ENCODE data around the gene NME3.

Gene NME3

DNA sequence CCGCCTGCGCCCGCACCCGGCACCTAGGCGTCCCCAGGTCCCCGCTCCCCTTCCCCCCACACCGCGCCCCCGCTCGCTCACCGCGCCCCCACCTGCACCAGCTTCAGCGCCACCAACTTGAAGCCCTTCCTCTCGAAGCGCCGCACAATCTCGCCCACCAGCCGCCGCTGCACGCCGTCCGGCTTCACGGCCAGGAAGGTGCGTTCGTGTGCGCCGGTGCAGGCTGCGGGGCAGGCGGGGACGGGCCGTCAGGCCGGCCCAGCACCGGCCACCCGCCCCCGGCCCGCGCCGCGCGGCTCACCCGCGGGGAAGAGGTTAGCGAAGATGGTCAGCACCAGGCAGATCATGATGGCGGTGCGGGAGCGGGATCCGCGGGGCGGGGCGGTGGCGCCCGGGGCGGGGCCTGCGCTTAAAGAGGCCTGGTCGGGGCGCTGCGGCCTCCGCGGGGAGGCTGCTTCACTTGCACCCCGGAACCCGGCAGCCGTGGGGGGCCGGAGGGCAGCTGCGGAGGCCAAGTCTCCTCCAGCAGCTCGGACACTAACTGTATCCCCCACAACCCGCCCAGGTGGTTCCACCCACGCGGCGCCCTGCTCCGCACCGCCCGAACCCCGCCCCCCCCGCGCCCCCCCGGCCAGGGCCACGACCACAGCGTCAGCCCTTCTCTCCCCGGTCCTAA is at the start of gene NME3:
Gene NME3, minus strand, starts transcription at position 356 of the 676 bp plus-strand sequence. Its CDS starts 9 bp downstream, at position 347.
- peak; percentile 80 for DNase-seq

DNA sequence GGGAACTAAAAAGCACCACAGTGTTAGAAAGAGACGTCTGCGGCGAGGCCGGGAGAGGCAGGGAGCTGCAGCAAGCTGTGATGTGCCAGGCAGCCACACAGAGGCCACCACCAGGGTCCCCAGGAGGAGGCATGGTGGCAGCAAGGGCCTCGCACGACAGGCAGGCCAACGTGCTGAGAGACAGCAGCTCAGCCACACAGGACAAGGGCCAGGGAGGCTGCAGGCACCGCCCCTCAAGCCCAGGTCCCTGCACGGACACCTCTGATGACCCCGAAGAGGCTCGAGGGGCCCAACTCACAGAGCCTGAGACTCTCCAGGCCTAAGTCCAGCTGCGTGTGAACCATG is 49.6 kb upstream of the NME3 start:
- DNase-seq = no peak

DNA sequence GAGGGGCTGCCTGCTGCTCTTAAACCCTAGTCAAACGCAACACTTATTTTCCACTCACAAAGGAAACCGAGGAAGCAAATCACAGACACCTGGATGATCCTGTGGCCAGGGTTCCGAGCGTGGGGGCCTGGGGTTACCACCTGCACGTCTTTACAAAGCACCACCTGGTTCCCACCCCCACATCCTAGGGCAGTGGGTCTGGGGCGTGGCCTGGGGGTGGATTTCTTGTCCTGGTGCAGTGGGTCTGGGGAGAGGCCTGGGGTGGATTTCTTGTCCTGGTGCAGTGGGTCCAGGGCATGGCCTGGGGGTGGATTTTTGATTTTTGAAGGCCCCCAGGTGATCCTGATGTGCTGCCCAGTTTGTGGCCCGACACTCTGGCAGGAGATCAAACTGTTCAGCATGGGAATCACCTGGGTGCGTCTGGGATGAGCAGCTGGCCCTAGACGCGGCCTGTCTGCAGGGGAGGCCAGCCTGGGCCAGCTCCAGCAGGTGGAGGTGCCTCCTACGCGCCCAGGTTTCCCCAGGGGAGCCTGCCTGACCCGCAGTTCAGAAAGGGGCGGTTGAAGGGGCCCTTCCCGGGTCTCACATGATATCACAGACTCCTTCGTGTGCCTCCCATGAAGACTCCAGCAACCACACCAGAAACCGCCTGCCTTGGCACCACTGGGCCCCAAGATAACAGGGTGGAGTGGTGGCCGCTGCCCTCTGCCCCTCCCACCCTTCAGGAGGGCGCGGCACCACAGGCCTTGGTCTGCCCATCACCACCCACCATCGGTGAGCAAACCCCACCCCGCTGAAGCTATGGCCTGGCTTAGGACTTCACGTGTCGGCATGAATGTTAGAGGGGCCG is 49.0 kb upstream of the NME3 start:
- DNase-seq = peak; percentile 98

DNA sequence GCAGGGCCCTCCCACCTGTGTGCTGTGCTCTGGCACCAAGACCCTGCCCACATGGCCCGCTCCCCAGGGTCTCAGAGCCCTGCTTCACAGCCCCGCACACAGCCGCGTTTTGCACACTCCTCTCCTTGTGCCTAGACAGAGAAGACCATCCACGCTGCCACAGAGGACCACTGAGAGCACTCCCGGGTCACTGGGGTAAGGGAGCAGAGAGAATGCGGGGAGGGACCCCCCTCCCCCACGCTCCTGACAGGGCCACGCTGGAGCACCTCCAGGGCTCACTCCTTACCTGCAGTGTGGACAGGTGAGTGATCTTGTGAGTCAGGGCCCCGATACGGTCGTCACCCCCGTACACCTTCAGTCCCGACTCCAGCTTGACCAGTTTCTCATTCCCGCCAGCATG is 48.3 kb upstream of the NME3 start:
- DNase-seq = no peak

DNA sequence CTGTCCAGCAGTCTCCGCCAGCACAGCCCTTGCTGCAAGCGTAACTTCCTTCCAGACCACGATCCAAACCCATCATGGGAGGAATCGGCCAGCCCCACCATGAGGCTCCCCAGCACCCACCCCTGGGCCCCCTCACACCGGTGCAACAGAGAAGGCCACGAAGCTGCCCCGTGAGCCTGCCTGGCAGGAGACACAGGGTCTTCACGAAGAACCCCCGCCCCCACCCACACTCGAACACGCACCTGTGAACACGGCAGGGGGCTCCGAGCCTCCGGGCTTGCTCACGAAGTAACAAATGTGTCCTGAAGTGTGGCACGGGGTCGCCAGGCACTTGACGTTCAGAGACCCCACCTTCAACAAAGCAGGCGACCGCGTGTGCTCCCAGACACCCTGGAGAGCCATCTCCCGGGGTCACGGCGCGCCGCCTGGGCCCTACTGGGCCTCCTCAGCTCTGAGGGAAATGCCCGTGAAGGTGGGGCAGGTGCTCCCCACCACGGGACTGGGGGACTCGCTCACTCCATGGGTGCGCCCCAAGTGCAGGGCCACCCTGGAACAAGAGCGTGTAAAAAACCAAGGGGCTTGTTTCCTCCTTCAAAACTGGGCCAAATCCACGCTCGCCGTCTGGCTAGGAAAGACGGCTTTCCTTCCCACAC is 47.7 kb upstream of the NME3 start:
- DNase-seq = no peak

DNA sequence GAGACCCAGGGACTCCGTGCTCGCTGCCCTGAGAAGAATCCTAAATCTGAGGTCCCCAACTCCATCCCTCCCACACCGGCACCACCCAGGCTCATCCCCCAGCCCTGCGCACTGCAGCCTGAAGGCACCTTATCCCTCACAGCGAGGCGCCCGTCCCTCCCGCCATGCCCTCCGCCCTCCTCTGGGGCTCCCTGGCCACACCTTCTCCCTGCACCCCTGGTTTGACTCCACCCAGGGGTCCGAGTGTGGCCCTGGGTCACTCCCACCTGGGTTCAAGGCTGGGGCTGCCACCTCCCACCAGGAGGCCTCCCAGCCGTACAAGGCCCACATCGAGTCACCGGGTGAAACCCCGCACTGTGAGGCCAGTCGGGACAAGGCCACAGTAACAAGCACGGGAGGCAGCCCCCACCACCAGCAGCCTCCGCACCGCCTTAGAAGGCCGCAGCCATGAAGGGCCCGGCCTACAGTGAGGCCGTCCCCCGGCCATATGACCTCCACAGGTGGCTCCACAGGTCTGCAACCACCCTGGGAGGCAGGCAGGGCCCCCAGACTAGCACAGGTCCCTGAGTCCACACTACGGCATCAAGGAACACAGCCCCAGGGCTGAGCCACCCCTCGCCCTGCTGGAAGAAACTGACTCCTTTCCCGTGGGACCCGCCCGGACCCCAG is 47.0 kb upstream of the NME3 start:
- DNase-seq = no peak

DNA sequence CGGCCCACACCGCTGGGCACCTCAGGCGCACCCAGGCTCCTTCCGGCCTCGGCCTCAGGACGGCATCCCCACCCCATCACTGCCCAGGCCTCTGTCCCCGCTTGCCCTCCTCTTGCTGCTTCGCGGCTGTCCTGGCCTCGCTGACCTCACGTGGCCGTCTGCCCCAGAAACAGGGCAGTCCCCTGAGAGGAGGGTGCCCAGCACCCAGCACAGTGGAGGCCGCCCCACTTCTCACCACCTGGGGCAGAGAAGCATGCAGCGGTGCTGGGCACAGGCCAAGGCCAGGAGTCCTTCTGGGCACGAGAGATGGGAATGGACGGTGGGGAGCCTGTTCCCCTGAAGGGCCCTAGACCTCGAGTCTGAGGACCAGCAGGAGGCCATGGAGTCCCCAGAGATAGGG is 46.4 kb upstream of the NME3 start:
- DNase-seq = no peak

DNA sequence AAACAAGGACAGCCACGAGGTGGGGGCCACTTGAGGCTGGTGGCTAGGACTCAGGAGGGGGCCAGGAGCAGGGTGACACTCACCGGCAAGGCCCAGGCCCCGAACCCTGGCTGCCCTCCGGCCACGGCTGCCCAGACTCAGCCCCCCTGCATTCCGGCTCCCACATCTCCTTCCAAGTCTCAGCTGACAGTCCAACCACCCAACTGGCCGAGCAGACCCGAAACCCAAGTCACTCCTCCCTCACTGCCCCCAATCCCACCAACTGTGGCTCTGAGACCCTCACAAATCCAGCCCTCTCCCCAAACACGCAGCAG is 45.9 kb upstream of the NME3 start:
- no peak for DNase-seq

DNA sequence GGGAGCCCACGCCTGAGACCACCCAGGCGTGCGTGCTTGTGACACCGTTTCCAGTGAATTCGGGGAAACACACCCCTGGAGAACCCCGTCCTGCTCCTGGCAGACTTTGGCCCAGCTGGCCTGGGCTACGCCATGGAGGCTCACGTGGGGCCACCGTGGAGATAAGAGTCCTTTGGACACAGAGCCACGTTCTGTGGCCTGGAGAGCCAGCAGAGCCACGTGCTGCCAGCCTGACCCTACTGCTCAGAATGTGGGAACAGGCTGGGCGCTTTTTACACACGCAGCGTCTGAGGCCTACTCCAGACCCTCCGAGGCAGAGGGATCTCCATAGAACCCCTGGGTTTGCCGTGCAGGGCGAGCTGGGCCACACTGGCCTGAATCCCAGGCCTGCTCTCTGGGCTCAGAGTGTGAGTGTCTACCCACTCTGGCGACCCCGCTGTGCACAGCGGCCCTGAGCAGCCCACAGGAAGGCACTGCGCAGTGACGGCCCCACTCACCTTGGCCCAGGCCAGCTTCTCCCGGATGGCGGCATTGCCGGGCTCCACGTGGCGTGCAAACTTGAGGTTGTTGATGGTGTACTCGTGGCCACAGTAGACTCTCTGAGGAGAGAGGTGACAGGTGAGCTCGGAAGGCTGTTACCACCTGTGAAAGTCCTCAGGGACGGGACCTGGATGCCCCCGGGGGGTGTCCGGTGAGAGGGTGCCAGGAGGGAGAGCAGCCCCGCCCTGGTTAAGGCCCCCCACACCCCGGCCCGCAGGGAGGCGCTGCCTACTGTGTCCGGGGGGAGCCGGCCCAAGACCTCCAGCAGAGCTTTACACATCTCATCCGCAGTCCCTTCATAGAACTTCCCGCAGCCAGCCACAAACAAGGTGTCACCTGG is 45.3 kb upstream of the NME3 start:
- DNase-seq = no peak

DNA sequence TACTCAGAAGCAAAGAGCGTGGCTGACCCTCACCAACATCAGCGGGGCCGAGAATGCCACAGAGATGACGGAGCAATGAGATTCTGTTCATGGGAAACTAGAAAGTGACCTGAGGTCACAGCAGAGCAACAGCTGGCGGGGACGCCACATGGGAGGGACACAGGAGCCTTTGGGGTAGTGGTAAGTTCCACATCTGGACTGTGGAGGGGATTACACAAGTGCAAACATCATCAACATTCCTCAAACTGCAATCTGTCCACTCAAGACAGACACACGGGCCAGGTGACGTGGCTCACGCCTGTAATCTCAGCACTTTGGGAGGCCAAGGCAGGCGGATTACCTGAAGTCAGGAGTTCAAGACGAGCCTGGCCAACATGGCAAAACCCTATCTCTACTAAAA is 44.1 kb upstream of the NME3 start:
- no peak for DNase-seq

DNA sequence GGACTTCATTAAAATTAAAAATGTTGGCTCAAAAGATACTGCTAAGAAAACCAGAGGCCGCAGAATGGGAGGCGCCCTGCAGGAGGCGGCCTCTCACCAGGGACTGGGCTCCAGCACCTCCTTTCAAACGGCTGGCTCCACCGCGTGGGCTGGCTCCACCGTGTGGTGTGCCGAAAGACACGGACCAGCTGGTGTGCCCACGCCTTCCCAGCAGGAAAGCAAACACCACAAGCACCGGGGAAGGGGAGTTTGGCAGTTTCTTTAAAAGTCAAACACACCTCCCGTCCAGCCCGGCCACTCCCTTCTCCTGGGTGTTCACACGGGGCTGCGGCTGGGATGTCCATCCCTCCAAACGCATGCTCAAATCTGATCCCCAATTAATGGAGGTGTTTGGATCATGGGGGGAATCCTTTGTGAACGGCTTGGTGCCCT is 41.4 kb upstream of the NME3 start:
- DNase-seq = peak; percentile 93

DNA sequence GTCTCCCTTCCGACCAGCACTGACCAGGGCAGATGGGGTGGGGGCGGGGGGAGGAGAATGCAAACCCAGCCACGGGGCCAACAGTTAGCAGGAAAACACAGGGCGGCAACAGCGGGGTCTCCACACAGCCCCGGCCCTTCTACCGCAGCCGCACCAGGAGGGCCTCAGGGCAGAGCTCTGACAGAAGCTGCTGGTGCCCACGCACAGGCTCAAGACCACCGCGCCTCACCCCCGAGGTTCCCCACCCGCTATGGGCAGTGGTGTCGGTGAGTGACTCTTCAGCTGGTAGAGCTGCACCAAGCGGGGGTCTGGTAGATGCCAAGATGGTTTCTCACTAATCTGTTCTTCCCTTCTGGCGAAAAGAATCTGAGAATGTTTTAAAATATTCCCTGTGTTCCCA is 39.2 kb upstream of the NME3 start:
- DNase-seq = no peak

DNA sequence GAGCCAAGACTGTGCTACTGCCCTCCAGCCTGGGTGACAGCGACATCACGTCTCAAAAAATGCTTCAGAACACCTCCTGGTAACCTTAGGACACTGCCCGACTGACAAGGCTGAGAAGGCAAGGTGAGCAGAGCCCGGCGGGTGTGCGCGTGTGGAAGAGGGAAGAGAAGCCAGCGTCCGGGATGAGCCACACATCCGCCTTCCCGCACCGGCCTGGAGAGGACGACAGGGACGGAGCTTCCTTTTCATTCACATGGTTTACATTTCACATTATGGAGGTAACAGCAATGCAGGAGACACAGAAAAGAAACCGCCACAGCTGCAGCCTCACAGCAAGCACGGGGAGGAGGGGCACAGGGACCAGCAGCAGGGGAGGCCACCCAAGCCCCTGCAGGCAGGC is 38.8 kb upstream of the NME3 start:
- no peak for DNase-seq

DNA sequence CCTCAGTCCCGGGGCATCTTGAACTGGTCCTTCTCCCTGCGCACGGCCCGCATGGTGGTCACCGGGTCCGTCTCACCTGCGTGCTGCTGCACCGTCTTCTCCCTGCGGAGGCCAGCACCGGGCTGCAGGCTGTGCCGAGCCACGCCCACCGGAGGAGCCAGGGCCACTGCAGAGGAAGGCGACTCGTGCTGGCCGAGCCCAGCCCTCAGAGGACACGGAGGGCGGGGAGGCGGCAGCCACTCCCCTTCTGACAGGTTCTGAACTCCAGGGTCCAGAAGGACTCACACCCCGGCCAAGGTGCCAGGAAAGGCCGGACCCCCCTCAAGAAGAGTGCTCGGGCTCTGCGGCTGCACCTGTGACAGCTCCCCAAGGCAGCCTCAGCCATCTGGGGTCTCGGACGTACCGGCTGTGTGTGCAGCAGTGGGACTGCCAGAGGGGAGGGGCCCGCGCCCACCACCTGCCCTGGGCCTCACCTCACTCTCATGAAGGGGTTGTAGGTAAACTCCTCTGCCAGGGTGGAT is 38.0 kb upstream of the NME3 start:
- DNase-seq = no peak

DNA sequence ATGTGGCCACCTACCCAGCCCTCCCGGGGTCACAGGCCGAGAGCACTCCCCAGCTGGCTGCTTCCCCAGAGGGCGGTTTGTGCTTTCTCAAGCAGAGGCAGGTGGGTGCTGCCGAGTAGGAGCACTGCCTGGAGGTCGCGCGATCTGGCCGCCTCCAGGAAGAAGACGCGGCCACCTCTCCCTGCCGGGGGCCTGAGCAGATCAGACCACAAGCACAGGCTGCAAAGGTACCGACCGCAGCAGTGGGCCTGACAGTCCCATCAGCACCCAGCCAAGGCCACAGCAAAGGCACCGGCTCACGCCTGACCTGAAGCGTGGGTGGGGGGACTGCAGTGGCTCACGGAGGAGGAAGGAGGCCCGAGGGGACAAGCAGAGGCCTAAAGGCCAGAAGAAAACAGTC is 37.3 kb upstream of the NME3 start:
- DNase-seq = no peak

DNA sequence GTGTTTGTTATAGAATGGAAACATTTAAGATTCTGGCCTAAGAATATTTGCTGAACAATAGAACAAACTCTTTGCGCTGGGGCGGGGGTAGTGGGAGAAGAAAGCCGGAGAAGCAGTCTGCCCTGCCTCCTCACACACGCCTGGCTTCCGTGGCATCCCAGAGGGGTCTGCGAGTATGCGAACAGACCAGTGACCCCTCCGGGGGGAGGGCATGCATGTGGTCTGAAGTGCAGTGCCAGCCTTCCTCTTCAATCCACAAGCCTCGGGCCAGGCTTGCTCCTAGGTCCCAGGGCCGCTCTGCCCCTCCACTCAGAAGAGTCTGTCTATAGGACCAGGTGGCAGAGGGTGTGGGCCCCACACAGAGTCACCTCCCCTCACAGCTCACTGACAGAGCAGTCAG is 36.3 kb upstream of the NME3 start:
- no peak for DNase-seq

DNA sequence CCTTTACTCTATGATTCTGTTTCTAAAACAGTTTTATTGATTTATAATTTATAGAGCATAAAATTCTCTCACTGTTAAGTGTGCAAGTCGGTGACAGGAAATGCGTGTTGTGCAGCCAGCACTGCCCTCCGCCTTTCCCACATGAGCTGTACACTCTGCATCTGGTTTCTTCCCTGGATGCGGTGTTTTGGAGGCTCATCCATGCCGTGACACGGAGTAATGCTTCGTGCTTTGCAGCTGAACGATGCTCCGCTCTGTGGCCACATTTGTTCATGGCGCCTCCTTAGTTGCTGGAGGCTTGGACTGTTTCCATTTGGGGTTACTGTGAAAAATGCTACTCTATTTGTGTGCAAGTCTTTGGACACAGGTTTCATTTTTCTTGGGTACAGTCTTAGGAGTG is 29.4 kb upstream of the NME3 start:
- DNase-seq = no peak

DNA sequence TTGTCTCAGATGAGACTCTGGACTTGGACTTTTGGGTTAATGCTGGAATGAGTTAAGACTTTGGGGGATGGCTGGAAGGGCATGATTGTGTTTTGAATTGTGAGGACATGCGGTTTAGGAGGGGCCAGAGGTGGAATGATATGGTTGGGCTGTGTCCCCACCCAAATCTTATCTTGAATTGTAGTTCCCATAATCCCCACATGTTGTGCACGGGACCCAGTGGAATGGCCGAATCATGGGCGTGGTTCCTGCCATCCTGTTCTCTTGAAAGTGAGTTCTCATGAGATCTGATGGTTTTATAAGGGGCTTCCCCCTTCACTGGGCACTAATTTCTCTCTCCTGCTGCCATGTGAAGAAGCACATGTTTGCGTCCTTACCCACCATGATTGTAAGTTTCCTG is 27.9 kb upstream of the NME3 start:
- DNase-seq = peak; percentile 60

DNA sequence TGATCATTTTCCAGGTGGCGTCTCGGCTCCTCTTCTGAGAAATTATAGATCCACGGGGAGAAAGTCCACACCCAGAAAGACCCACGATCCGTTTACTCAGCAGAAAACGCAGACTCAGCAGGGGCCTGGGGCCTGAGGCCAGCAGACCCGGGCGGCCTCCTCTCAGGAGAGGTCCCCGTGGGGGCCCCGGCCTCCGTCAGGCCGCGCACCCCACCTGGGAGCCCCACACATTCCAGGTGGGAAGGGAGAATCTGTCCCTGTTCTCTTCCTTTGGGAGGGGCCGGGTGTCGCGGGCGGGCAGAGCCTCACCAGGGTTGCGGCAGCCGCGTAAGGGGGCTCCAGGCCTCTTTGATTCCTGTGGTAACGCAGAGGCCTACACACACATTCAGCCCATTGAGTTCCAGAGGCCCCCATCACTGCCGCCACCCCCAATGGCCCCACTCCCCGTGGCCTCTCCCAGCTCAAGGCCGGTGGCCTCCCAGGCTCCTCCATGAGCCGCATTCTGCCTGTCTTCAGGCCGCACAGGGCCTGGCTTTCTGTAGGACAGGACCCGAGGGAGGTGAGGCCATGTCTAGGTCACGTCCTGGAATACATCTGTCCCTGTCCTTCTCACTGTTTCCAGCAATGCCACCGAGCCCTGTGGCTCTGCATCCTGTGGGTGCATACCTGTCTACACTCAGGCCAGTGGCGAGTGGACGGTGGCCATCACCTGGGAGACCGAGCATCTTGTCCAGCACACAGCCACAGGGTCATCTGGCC is 23.7 kb upstream of the NME3 start:
- no peak for DNase-seq

DNA sequence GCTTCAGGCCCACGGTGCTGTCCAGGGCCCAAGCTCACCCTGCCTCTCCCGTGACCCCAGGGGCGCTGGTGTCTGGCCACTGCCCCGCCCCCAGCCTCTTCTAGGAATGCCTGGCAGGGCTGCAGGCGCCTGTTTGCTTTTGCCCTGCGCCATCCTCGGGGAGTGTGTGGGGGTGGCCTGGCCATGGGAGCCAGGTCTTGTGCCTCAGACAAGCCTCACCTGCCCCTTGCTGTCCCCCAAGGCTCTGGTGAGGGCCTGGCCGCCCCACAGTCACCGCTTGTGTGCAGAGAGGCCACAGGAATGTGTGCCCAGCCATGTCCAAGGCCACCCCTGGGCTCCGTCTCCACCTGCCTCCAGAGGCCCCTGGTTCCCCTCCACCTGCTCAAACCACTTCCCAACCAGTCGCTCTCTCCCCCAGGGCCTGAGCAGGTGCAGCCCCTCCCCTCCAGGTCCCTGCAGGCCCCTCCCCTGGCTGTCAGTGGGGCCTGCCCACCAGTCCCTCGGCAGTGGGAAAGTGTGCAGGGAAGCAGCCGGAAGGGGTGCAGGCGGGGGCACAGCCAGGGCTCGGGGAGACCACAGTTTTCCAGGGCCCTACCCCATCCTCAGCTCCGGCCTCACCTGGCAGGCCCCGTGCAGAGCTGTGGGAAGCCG is 23.0 kb upstream of the NME3 start:
- DNase-seq = no peak

DNA sequence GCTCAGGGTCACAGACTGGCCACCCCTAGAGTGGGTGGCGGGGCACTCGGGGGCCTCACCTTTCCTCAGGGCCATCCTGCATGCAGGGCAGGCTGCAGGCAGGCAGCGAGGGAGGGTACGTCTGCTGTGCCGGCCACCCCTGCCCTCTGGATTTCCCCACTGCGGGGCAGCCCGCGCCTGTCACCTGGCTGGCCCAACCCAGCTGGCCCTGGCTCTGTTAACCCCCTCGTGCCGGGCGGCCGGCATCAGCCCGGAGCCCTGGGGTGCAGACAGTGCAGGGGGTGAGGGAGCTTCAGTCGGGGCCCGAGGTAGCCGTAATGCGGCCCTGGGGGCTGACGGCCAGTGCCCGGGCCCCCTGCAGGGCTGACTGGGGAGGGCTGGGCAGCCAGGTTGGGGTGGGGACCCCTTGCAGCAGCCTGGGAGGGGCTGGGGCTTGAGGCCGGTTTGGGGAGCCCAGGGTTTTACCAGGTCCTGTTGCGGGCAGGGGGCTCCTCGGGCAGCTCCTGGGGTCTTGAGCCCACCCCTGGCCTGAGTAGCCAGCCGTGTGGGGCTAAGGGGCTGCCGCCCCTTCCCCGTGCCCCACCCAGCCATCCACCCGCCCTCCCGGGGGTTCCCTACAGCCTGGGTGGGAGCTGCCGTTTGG is 22.4 kb upstream of the NME3 start, which contains the start of gene IGFALS:
Gene IGFALS, minus strand, starts transcription at position 128 of the 643 bp plus-strand sequence. Its CDS starts 53 bp downstream, at position 75.
- no peak for DNase-seq
